Measurements from ENCODE around the gene SLC6A13.

SLC6A13 gene

DNA sequence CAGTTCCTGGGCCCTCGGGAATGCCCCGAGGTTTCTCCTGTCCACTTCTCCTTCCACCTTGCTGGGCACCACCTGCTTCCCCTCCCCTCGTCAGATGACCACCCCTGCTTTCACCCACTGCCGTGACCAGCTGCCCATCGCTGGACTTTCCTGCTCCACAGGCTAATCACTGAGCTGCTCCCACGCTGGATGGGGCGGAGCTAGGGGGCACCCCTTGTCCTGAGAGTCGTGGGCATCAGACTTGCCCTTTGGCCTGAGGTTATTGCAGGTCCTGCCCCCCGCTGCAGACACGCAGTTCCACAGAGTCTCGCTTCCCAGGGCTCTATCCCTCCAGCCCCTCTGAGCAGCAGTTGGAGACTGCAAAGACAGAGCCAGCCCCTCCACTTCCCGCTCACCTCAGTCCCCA lies 49.1 kb downstream of the SLC6A13 start:
- no peak for DNase-seq

DNA sequence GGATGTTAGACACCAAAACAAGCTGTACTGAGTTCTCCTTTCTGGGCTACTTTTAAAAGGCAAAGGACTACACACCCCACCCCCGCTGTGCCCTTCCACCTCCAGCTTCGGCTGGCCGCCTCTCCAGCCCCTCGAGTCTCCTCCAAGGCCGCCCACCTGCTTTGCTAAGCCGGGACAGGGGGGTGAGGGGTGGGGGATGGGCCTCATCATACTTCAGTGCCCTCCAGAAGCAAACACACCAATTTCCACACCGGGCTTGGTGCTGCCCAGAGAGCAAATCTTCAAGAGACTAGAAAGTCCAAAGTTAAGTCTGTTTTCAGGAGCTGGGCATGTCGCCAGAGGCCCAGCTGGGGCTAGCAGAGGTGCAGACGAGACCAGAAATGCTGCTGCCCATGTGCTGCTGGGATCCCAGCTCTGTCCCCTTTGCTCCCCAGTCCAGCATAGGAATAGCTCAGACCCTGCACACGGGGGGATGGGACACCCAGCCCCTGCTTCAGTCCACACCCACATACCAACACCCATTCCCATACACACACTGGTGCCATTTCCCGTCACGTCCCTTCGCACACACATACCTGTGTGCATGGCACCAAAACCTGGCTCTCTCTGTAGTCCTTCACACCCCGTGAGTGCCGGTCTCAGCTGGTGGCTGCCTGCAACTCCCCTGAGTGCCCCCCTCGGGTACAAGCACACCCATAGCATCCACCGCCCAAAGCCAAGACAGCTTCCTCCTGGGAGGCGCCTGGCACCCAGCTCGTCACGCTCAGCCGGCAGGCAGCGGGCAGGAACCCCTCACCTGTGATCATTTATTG lies 49.7 kb downstream of the SLC6A13 start:
- peak; percentile 19 for DNase-seq

DNA sequence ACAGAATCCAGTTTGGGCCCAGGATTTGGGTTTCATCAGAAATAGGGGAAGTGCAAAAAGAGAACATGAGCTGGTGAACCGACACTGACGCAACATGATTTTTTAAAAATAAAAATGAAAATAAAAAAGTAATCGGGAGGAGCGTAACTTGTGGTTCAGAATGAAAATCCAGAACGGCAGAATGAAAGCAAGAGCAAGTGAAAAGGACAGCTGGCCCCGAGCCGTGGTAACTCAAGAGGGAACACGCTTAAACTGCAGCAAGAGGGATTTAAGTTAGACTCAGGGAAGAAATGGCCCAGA lies 50.3 kb downstream of the SLC6A13 start:
- no peak for DNase-seq

DNA sequence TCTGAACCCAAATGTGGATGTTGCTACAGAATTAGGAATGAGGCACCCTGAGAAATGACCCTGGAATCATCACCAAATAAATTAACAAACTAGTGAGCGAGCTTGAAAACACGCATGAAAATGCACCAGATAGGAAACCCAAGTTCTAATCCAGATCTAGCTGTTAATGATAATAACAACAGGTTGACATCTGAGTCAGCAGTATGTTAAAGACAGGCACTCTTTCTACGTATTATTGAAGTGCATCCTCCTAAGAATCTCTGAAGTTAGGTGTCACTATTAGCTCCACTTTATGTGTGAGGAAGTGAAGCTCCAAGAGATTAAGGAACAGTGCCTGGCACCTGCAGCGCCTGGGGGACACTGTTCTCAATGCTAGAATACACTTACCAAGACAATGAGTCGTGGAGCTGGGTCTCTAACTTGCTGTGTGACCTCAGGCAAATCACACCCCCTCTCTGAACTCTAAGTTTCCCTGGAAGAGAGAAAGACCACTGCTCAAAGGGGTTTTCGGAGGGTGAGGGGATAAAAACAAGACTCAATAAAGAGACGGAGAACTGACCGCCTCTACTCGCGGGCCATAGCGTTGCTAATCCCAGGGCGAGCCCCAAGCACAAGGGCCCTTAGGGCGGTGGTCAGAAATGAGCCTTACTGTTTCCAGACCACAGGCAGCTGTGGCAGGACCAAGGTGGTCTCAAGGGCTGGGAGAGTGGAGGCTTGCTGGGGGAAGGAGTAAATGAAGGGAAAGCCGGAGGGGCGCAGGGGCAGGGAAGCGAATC lies 50.8 kb downstream of the SLC6A13 start:
- no peak for DNase-seq

DNA sequence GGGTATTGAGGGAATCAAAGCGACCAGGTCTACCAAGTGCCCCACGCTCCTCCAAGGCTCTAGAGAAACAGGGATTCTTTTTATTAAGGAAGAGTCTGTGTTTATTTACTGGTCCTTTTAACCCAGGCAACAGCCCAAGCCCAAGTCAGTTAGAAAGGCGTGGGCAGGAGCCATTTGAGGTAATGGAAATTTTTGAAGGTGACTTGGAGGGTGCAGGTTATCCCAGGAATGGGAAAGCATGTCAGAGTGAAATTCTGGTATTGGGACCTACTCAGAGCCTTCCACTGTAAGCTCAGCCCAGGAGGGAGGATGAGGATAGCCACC lies 51.5 kb downstream of the SLC6A13 start:
- DNase-seq: no peak

DNA sequence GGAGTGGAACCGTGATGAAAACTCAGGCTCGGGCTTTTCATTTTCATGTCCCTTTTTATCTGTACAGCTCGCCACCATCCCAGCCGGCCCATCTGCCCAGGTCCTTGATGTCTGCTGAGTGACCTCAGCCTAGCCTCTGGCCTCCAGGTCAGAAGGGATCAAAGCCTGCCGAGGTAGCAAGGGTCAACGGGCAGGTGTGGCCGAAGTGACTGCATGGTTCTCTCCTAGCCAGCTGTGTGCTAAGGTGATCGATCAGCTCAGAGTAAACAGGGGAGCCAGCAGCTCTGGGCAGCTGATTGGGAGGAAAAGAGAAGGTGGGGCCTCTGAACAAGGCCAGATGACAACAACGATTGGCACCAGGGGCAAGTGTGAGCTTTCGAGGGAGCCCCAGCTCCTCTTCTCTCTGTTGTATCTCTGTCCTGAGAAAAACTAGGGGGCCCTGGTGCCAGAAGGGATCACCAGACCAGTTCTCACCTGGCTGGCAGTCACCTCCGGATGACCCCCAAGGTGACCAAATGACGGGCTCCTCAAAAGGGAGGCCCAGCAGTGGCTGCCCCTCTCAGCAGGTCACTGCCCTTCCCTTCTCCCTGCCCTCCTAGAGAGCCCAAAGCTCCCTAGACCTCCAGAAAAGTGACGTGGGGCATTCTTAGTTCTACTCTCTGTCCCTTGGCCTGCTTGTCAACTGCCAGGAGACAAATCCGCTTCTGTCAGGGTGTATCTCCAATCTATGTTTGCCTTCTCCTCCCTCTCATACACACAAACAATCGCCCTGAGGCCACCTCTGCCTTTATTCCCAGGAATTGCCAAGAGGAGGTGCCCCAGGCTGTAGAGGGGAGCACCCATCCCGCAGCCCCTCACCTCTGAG lies 52.1 kb downstream of the SLC6A13 start:
- DNase-seq: no peak

DNA sequence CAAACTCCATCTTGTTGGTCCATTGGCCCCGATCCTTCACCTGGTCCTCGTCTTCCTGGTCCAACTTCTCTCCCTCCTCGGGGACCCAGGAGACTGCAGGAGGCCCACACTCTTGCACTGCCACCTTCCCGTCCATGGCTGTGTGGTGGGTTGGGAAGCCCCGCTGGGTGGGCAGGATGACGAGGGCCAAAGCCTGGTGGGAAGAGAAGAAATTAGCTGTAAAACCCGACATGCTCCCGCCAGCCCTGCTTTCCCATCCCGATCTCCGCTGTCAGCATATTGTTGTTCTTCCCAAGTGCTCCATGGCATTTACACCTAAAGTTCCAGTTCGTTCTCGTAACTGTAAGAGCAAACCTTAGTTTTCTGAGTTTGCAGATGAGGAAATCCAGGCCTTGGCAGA lies 52.8 kb downstream of the SLC6A13 start:
- no peak for DNase-seq

DNA sequence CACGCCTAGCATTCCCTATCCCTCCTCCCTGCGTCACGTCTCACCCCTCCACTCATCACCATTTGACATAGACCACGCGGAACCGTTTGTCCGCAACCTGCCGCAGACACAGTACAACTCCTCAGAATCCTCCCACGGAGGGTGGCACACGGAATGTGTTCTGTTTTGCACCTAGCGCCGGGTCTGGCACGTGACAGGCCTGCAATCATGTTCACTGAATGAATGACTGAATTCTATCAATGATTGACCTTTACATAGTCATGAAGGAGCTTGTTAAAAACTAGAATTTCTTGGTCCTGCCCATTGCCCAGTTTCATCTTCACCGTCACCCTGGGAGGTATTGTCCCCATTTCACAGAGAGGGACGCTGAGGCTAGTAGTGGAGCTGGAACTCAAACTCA lies 53.4 kb downstream of the SLC6A13 start:
- DNase-seq: no peak

DNA sequence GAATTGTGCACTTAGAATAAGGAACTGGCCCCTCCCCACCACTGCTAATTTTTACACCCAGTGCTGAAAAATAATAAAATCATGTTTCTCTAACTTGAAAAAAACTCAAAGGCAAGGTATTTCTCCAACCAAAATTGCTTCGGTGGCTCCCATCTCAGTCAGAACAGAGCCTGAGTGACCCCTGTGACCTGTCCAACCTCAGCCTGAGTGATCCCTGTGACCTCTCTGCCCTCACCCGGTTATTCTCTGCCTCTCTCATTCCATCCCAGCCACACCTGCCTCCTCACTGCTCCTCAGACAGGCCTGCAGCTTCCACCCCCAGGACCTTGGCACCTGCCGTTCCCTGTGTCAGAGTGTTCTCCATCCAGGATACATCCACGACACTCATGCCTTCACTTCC lies 53.8 kb downstream of the SLC6A13 start:
- DNase-seq: no peak

DNA sequence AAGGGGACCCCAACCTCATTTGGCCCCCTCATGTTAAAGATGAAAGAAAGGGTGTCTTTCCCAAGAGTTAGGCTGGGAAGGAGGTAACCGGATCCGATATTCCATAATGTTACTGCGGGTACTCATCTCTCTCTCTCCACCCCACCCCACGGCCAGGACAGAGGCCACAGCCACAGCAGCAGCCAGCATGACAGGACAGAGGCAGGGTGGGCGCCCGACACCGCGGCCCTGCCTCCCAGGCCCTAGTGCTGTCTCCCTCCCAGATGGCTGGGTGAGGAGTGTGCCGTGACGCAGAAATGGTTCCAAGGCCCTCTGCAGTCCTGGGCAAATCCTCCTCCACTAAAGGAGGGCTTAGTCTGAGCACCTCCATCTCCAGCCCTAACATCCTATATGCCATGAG lies 54.8 kb downstream of the SLC6A13 start:
- DNase-seq: no peak

DNA sequence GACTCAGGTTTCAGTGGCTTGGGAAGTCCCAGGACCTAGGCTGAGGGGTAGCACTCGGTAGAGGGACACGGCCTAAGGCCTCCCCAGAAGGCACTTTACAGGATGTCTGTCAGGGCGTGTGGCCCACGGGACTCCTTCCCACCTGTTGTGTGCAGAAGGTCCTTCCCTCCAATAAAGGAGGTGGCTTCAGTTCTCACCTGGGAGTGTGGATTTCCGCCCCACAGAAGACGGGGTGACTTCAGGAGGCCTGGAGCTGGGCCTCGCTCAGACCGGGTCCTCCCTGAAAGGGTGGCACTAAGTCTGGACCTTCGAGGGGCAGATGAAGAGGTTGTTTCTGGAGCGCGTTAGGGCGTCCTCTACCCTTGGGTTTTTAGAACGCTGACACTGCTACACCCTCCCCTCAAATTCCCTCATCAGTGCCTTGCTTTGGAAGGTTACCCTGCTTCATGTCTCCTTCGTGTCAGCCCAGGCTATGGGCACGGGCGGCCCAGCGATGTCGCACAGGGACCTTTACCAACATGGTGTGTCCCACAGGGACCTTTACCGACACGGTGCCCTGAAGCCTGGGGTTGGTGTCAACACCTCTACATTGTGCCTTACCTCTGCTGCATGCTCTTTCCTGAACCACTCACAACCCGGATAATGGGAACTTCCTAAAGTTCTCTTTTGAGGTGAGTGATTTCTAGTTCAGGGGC lies 55.7 kb downstream of the SLC6A13 start:
- no peak for DNase-seq

DNA sequence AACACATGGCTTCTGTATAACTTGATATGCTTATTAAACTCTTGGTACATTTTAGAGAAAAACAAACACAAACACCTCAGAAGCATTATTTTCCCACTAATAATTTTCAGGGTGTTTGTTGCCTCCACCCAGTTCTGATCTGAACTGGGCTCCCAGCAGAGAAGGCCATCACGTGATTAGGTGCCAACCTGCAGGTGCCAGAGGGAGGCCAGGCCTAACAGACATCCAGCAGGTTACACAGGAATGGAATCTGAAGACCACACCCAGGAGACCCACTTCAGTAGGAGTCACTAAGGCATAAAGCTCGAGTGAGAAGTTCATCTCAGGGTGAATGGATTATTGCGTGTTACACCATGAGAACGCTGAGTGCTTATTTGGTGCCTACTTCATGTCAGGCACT lies 57.6 kb downstream of the SLC6A13 start:
- DNase-seq: no peak

DNA sequence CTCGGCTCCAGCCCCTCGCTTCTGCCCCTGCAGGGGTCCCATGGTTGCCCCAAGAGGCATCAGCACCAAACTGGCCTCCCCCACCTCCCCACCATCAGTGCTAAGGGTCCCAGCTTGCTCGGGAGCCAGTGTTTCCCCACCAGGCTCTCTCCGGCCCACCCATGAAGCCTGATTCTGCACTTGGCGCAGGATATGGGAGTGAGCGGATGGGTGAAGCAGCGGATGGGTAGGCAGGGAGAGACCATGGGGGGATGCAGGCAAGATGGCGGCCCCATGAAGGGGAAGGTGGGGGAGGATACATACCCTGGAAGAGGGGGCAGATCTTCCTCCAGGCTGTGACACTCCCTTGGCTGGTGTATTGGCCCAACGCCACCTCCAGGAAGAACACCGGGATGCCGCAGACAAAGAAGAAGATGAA lies 58.4 kb downstream of the SLC6A13 start:
- no peak for DNase-seq

DNA sequence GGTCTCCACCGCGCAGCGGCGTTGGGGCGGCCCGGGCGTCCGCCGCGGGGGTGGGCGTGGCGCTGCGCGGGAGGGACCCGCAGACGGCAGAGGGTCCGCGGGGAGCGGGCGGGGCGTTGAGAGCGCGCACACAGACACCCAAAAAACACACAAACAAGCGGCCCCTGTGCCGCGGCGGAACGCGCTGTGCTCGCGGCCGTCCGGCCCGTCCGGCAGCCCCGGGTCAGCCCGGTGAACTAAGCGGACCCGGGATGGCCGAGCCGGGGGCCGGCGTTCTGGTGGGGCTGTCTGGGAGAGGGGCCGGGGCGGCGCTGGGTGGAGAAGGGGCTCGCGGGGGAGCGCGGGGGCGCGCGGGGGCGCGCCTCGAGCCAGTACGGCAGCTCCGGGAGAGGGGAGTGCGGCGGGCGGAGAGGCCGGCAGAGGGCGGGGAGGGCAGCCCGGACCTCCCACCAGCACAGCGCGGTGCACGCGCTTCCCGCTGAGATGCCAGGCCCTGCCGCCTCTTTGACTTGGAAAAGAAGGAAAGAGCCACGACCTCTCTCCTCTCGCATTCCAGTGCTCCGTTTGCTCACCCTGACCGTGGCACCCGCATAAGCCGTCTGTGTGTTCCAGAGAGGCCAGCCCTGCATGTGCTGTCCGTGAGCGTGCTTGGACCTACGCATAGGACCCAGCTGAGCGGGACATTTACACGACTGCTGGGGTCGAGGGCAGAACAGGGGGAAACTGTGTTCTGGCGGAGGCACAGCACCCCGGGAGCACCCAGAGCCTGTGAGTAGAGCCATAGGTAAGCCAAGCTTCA lies 59.0 kb downstream of the SLC6A13 start:
- peak; percentile 17 for DNase-seq

DNA sequence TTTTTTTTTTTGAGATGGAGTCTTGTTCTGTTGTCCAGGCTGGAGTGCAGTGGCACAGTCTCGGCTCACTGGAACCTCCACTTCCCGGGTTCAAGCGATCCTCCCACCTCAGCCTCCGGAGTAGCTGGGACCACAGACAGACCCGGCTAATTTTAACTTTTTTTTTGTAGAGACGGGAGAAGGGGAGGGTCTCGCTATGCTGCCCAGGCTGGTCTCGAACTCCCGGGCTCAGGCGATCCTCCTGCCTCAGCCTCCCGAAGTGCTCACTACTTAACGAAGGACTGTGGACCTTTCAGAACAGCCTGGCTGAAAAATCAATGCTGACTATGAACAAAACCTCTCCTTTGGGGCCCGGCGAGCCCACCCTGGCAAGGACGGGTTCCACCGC lies 59.6 kb downstream of the SLC6A13 start:
- no peak for DNase-seq

DNA sequence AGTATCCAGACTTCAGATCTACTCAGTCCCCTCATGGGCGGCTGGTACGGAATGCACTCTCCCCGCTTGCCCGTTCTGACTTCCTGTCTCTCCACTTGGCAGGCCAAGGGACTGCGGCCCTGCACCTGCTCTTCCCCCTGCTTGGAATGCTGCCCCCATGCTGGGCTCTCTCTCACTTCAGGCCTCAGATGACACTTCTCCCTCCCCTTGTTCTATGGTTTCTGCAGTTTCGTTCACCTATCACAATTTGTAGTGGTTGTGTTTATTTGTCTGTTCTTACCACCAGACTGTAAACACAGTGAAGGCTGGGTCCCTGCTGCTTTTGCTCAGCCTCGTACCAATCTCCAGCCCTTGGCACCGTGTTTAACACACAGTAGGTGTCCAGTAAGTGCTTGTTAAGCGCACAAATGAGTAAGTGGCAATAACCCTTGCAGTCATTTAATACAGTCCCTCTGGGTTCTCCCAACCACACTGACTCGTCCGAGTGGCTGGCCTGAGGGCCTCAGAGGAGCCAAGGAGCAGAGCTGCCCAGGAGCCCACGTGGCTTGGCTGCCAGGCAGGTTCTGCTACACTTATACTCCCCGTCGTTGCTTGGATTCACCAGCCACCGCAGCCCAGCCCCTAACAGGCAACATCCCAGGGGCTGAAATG lies 60.4 kb downstream of the SLC6A13 start:
- DNase-seq: peak; percentile 97

DNA sequence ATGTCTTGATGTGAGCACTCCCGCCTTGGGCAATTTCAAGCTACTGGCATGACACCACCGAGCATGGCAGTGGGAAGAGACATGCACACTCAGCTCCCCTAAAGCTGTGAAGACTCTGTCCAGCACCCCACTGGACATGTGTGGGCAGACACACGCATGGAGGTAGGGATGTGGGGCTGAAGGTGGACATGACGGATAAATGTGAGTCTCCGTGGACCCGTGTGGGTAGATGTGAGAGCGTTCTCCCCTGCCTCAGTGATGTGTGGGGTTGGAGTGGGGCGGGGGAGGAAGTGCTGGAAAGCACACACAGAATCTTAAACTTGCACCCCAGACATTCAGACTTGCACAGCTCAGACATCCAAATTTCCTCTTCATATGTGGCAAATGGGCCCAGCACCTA lies 61.3 kb downstream of the SLC6A13 start:
- no peak for DNase-seq

DNA sequence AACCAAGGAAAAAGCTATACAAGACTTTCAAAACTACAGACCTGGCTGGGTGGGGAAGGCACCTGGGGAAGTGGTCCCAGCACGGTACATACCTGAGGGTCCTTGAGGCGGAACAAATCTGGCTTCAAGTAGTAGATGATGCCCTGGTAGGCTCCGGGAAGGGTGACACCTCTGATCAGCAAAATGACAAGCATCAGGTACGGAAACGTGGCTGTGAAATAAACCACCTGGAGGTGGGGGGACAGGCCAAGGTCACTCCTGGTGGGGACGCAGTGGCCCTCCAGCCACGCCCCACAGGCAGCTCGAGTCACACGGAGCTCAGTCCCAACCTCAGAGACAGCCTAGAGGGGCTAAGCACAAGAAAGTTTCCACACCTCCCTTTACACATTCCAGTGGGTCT lies 63.9 kb downstream of the SLC6A13 start:
- no peak for DNase-seq

DNA sequence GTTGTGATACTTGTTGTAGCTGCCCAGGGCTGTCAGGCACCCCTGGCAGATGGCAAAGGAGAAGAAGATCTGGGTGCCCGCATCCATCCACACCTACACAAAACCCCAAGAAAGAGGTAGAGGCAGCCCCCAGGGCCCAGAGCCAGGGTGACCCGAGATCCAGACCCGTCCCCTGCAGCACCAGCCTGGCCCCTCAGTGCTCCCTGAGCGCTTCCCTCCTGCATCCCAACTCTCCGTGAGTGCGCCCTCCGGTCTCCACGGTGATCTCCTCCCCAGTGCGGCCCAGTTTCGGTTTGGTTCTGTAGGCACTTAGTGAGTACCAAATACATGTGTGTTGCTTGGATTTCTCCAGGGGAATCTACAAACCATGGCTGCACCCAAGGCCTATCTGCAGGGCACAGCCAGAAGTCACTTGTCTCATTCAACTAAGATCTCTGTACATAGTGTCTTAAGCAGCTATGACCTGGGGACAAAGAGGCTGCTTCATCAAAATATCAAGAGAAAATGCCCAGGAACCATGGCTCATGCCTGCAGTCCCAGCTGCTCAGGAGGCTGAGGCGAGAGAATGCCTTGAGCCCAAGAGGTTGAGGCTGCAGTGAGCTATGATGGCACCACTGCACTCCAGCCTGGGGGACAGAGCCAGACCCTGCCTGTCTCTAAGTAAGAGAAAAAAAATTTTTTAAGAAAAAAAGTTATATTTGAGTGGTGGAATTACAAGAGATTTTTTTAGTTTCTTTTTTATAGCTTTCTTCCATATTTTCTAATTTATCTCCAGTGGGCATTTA lies 64.5 kb downstream of the SLC6A13 start:
- DNase-seq: no peak

DNA sequence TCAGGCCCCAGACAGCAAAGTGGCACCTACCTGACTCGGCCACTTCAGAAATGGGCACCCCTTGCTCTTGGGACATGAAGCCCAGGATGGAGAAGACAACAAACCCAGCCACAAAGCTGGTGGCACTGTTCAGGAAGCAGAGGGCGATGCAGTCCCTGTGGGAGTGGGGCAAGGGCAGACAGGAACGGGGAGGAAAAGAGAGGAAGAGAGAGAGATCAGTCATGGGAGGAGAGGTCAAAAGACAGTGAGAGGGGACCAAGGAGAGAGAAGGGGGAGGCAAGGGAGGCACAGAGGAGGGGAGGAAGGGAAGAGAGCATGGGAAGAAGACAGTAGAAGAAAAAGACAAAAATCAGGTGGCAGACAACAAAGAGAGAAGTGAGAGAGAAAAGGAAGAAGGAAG lies 65.3 kb downstream of the SLC6A13 start:
- no peak for DNase-seq

DNA sequence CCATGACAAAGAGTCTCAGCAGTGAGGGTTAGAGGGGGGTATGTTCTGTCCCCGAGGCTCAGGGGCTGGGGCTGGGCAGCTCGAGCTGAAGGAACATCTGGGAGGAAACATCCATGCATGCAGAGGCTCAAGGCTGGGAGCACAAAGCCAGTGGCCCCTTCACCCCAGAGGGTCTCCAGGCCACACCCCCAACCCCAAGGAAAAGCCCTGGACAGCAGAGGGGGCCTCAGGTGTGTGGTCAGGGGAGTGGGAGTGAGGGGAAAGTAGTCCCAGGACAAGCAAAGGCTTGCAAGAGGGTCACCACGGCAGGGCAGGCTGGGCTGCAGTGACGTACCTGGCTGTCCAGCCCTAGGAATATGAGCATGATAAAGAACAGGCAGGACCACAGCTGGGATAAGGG lies 66.2 kb downstream of the SLC6A13 start:
- no peak for DNase-seq

Data from DMS79 treated with DMSO at 0.1 percent for 48 hours (cell line).